H1 (cell line): ENCODE measurements around the gene HTRA1. TPM values are rescaled to one million over a fixed set of nuclear protein-coding genes. Genes with fewer than 3 reads are reported as not detected.

Experiments used
- CTCF ChIA-PET: fragments of 300-600 bp; sonication (Branson Sonifier 250); formaldehyde crosslinking; loops from one replicate; lab custom pipeline; 2021; ENCODE audit not compliant: partially characterized antibody; lab: Charles Lee
- POLR2A ChIA-PET: fragments of 300-600 bp; sonication (Branson Sonifier 250); formaldehyde crosslinking; loops from one replicate; lab custom pipeline; 2021; ENCODE audit warnings: inconsistent platforms; ENCODE audit not compliant: partially characterized antibody; lab: Charles Lee
- DNase-seq, 2 experiments: peaks; one replicate each; pipeline versions ENCODE4 v3.0.0 to v3.0.0-alpha.2; 2010 to 2022; ENCODE audit warnings: low spot score in 2 of 2, low read depth in 1 of 2, mixed read lengths in 1 of 2
- FAIRE-seq: peaks from 2 replicates; lab custom pipeline; 2011; peaks lifted over from hg19 to GRCh38; lab: Jason Lieb, UNC
- H2AFZ ChIP-seq: 2 replicates; pipeline ENCODE4 v1.8.1; 2012; ENCODE audit warnings: low read length, inconsistent platforms
- H2AK5ac ChIP-seq: 2 replicates; pipeline ENCODE4 v1.6.1; 2013; ENCODE audit warnings: low read depth, low read length
- H2BK120ac ChIP-seq: replicated peaks from 2 replicates; pipeline ENCODE3; 2013; ENCODE audit warnings: low read depth, low read length, inconsistent platforms
- H2BK12ac ChIP-seq: 2 replicates; pipeline ENCODE4 v1.6.1; 2013; ENCODE audit warnings: low read depth, low read length
- H2BK15ac ChIP-seq: 2 replicates; pipeline ENCODE4 v1.6.1; 2013; ENCODE audit warnings: low read length
- H2BK20ac ChIP-seq: 2 replicates; pipeline ENCODE4 v1.6.1; 2013; ENCODE audit warnings: low read length
- H2BK5ac ChIP-seq: 2 replicates; pipeline ENCODE4 v1.6.1; 2013; ENCODE audit warnings: low read depth, low read length
- H3K14ac ChIP-seq: 2 replicates; pipeline ENCODE4 v1.6.1; 2013; ENCODE audit warnings: inconsistent platforms; ENCODE audit not compliant: insufficient read length
- H3K18ac ChIP-seq: 2 replicates; pipeline ENCODE4 v1.6.1; 2013; ENCODE audit warnings: low read length; ENCODE audit errors: extremely low read depth
- H3K23ac ChIP-seq: 2 replicates; pipeline ENCODE4 v1.6.1; 2013; ENCODE audit warnings: inconsistent platforms; ENCODE audit not compliant: insufficient read length
- H3K23me2 ChIP-seq: 2 replicates; pipeline ENCODE4 v1.6.1; 2013; ENCODE audit warnings: low read depth, low read length
- H3K27ac ChIP-seq: 2 replicates; pipeline ENCODE4 v1.6.1; 2011; ENCODE audit warnings: low read depth, low read length, inconsistent platforms
- H3K27me3 ChIP-seq, 4 experiments: replicated peaks in 1 of 4; 1 replicate in 1 of 4; 2 replicates in 3 of 4; pipeline versions ENCODE4 v1.6.1 to v1.8.1; 2011 to 2013; ENCODE audit warnings: low read length in 3 of 4, mild to moderate bottlenecking in 3 of 4, inconsistent platforms in 2 of 4, mixed read lengths in 2 of 4, moderate library complexity in 1 of 4; ENCODE audit not compliant: control insufficient read depth in 3 of 4, insufficient read depth in 3 of 4; ENCODE audit errors: extremely low read depth in 1 of 4
- H3K36me3 ChIP-seq, 4 experiments: 2 replicates each; pipeline versions ENCODE4 v1.6.1 to v1.8.1; 2011 to 2013; ENCODE audit warnings: mild to moderate bottlenecking in 4 of 4, low read length in 3 of 4, moderate library complexity in 2 of 4, control low read depth in 1 of 4, inconsistent platforms in 1 of 4; ENCODE audit not compliant: insufficient read depth in 4 of 4, control insufficient read depth in 2 of 4
- H3K4ac ChIP-seq: replicated peaks from 2 replicates; pipeline ENCODE3; 2013; ENCODE audit warnings: low read length, low read depth, mixed read lengths, inconsistent platforms; ENCODE audit not compliant: insufficient read length
- H3K4me1 ChIP-seq, 4 experiments: replicated peaks in 1 of 4; 1 replicate in 1 of 4; 2 replicates in 3 of 4; pipeline versions ENCODE4 v1.6.1 to v1.8.1; 2011 to 2013; ENCODE audit warnings: low read length in 3 of 4, inconsistent platforms in 2 of 4, mixed read lengths in 1 of 4; ENCODE audit not compliant: insufficient read depth in 4 of 4, control insufficient read depth in 3 of 4
- H3K4me2 ChIP-seq, 2 experiments: 2 replicates each; pipeline versions ENCODE4 v1.6.1 to v1.8.1; 2011 to 2013; ENCODE audit warnings: low read depth in 2 of 2, low read length in 2 of 2, control low read depth in 1 of 2, inconsistent platforms in 1 of 2, mild to moderate bottlenecking in 1 of 2; ENCODE audit not compliant: insufficient read depth in 1 of 2
- H3K4me3 ChIP-seq, 4 experiments: fragments of 200-600, 300-600 bp in 1 of 4; sonication (generic), shearing (Covaris generic), sonication (Bioruptor Twin) in 1 of 4; 2 replicates each; pipeline versions ENCODE4 v1.5.1 to v1.8.1; 2011 to 2016; ENCODE audit warnings: low read length in 4 of 4, low read depth in 3 of 4, control low read depth in 2 of 4, inconsistent platforms in 2 of 4, mild to moderate bottlenecking in 2 of 4, mixed read lengths in 1 of 4, moderate library complexity in 1 of 4; ENCODE audit not compliant: insufficient read depth in 2 of 4; ENCODE audit errors: extremely low read depth in 1 of 4
- H3K56ac ChIP-seq: replicated peaks from 2 replicates; pipeline ENCODE3; 2013; ENCODE audit warnings: low read depth, mild to moderate bottlenecking, mixed read lengths, low read length, inconsistent platforms; ENCODE audit not compliant: insufficient read length
- H3K79me1 ChIP-seq: 2 replicates; pipeline ENCODE4 v1.6.1; 2013; ENCODE audit warnings: low read depth, low read length, control low read depth
- H3K79me2 ChIP-seq, 2 experiments: 2 replicates each; pipeline versions ENCODE4 v1.6.1 to v1.8.1; 2012 to 2013; ENCODE audit warnings: low read length in 2 of 2, mild to moderate bottlenecking in 2 of 2, inconsistent platforms in 1 of 2; ENCODE audit not compliant: insufficient read depth in 2 of 2, control insufficient read depth in 1 of 2
- H3K9ac ChIP-seq, 4 experiments: replicated peaks in 1 of 4; 1 replicate in 1 of 4; 2 replicates in 3 of 4; pipeline versions ENCODE4 v1.6.1 to v1.8.1; 2011 to 2013; ENCODE audit warnings: low read depth in 3 of 4, low read length in 3 of 4, control low read depth in 2 of 4, mild to moderate bottlenecking in 2 of 4, moderate library complexity in 2 of 4, inconsistent platforms in 1 of 4; ENCODE audit errors: extremely low read depth in 1 of 4
- H3K9me3 ChIP-seq, 2 experiments: 2 replicates each; pipeline versions ENCODE4 v1.6.1 to v1.8.1; 2012 to 2013; ENCODE audit warnings: mild to moderate bottlenecking in 2 of 2, moderate library complexity in 2 of 2, control low read depth in 1 of 2, inconsistent platforms in 1 of 2, low read depth in 1 of 2, low read length in 1 of 2, mixed read lengths in 1 of 2; ENCODE audit not compliant: insufficient read depth in 2 of 2
- H4K20me1 ChIP-seq, 2 experiments: replicated peaks in 1 of 2; 2 replicates each; pipeline versions ENCODE3 to v1.8.1; 2011 to 2013; ENCODE audit warnings: inconsistent platforms in 2 of 2, low read length in 2 of 2, mild to moderate bottlenecking in 1 of 2; ENCODE audit not compliant: insufficient read depth in 2 of 2, control insufficient read depth in 1 of 2
- H4K5ac ChIP-seq: 2 replicates; pipeline ENCODE4 v1.6.1; 2013; ENCODE audit warnings: low read length, low read depth, mixed read lengths, inconsistent platforms; ENCODE audit not compliant: insufficient read length
- H4K8ac ChIP-seq: 2 replicates; pipeline ENCODE4 v1.8.0; 2013; ENCODE audit warnings: mild to moderate bottlenecking, moderate library complexity, low read length, inconsistent platforms; ENCODE audit not compliant: insufficient read depth; ENCODE audit errors: extremely low read depth
- H4K91ac ChIP-seq: replicated peaks from 2 replicates; pipeline ENCODE3; 2013; ENCODE audit warnings: low read length, mixed read lengths, inconsistent platforms; ENCODE audit not compliant: insufficient read length
- ASH2L ChIP-seq: fragments of 200-600, 300-600 bp; sonication (generic); IDR thresholded peaks from one replicate; pipeline ENCODE4 v1.7.1; 2017; ENCODE audit warnings: low read length
- HDAC6 ChIP-seq: IDR thresholded peaks from one replicate; pipeline ENCODE4 v1.7.1; 2012; ENCODE audit warnings: low read depth, mild to moderate bottlenecking, inconsistent platforms, low read length, moderate library complexity
- TAF7 ChIP-seq: optimal IDR thresholded peaks from 2 replicates; pipeline ENCODE3; 2011; ENCODE audit warnings: low read depth, mild to moderate bottlenecking, inconsistent platforms, low read length, moderate library complexity, borderline replicate concordance
- TEAD4 ChIP-seq: IDR thresholded peaks from 2 replicates; pipeline ENCODE4 v1.6.1; 2012; ENCODE audit warnings: low read depth, low read length, inconsistent platforms, mixed read lengths
- WGBS, 2 experiments: shearing (Covaris generic) in 1 of 2; methylation state at CpG; one replicate each; pipeline versions ENCODE4 v1.1.6 to v1.1.7; 2013 to 2015; ENCODE audit warnings: low lambda C conversion rate in 2 of 2, mixed read lengths in 2 of 2, inconsistent platforms in 1 of 2, low coverage in 1 of 2, missing lambda C conversion rate in 1 of 2; ENCODE audit not compliant: insufficient replicate concordance in 2 of 2, insufficient coverage in 1 of 2, insufficient read length in 1 of 2; ENCODE audit errors: extremely low coverage in 1 of 2, missing lambda C conversion rate in 1 of 2; 5-methylcytosine and 5-hydroxymethylcytosine counted together
- polyA plus RNA-seq, 7 experiments: library from polyadenylated mRNA; depleted of rRNA in 3 of 7; stranded (reverse) in 5 of 7; unstranded in 2 of 7; fragments of >200 nt in 5 of 7; fragments of 200-250 nt in 2 of 7; gene quantifications; 1 replicate in 5 of 7; 2 replicates in 1 of 7; 4 replicates in 1 of 7; pipeline versions ENCODE4 v1.2.1 to v1.2.3, GENCODE V29; 2011 to 2013; ENCODE audit warnings: missing spikeins in 2 of 7, mixed read lengths in 2 of 7
- total RNA-seq: library from RNA; stranded (reverse); fragmentation: NEBNext Ultra II Directional; extraction: Animal tissue kit (Norgen Biotek cat#: 25700); gene quantifications from 2 replicates; pipeline ENCODE4 v1.2.1, GENCODE V29; 2021

The HTRA1 gene
- total and polyA plus RNA-seq, 2 of the 8 experiments (the other 6 are each of a cell fraction or from before 2014, with no cell fraction given), result 15.8 to 20.1 TPM

DNA sequence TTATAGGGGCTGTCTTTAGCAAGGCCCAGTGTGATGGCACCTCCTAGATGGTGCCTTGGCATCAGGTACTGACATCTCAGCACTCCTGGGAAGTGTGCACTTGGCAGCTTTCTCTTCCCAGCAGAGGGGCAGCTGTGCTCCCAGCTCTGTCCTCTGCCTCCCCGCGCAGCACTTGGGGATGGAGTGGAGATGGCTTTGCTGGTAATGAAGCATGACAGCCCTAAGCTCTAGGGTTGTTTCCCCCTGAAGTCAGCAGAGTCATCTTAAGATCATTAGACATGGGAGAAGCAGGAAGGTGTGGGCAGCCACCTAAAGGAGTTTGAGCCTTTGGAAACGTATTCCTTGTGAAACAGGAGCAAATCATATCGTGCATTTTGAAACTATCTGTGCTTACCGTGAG lies 46.7 kb downstream of the HTRA1 start:
- POLR2A ChIA-PET, result no interaction called here
- no peak overlapping the region for H3K9ac ChIP-seq

More for the DNA sequence above, 46.7 kb downstream of the HTRA1 start:
- CTCF ChIA-PET, result interaction anchor here (0.6 to 2.7 kb wide), 9 partner anchors 9 to 238 kb away, joined by 3 to 6 read pairs (median 3); no protein-coding TSS in a partner anchor
- Histone ChIP-seq H3K4me3 (no peak overlapping the region), H2BK15ac (no peak overlapping the region), H3K56ac (no peak overlapping the region), H3K4me2 (no peak overlapping the region), H3K79me2 (no peaks in the 10 kb centered on the region), H3K36me3 (no peaks in the 10 kb centered on the region), H4K91ac (no peak overlapping the region), H3K23ac (no peak overlapping the region), H3K9me3 (no peaks in the 10 kb centered on the region), H3K4ac (no peak overlapping the region), H4K20me1 (no peaks in the 10 kb centered on the region), H2BK20ac (no peak overlapping the region), H2BK5ac (no peak overlapping the region), H3K23me2 (no peaks in the 10 kb centered on the region), H4K8ac (no peak overlapping the region; the same call in 1 of the 2 replicates), H2AK5ac (no peak overlapping the region), H3K27me3 (no peaks in the 10 kb centered on the region), H4K5ac (no peak overlapping the region), H2BK120ac (no peak overlapping the region), H3K14ac (no peak overlapping the region), H2BK12ac (no peak overlapping the region), H3K27ac (no peak overlapping the region), H3K4me1 (no peaks in the 10 kb centered on the region; a peak in 1 of 7 replicates), H3K79me1 (no peaks in the 10 kb centered on the region), H3K18ac (no peak overlapping the region), H2AFZ (no peak overlapping the region)
- FAIRE-seq (no peak), DNase-seq (no peak)
- WGBS, 2 experiments, result 83% methylated on average over 5 of the region's 5 CpGs; no CpG with 5 or more reads in 1 of the 2 experiments
- TF ChIP-seq ASH2L (no peak), TAF7 (no peak), HDAC6 (no peak), TEAD4 (no peak)
